Sciatic nerve (tissue), 2 donors: ENCODE results near the gene RABEPK. TPM values are rescaled to one million over a fixed set of nuclear protein-coding genes. Genes with fewer than 3 reads are reported as not detected.
"Not testable (repeated sequence)": the region's sequence is repeated elsewhere in the genome, so short reads cannot be mapped to it uniquely, and the experiment has no call there.

Source experiments
- ATAC-seq: fragments of 200-7000 bp; cut with Tn5 transposase; one replicate; pipeline ENCODE4 v1.9.1; 2020; ENCODE audit warnings: mild to moderate bottlenecking, moderate library complexity
- DNase-seq: peaks from one replicate; pipeline ENCODE4 v3.0.0-alpha.2; 2020; ENCODE audit warnings: low spot score
- intact Hi-C: fragments of 100-400 bp; cut with DNase I; formaldehyde crosslinking; loops from one replicate; pipeline ENCODE4 v1.14.2; 2022
- total RNA-seq: library from RNA; stranded (reverse); fragmentation: NEBNext Ultra II Directional; extraction: Animal tissue kit (Norgen Biotek cat#: 25700); gene quantifications from one replicate; pipeline ENCODE4 v1.2.1, GENCODE V29; 2021
- donor health status: DM: no; HTN: no; CAD: no.
- donor health status: DM: no; HTN: no; CAD: no.

RABEPK gene
- total RNA-seq, 1 donor from 2014 or later: 14.4 TPM

- DNase-seq: no peak
- no peak for ATAC-seq
- intact Hi-C loops: no loop called here
These were observed 39.6 kb downstream of the RABEPK start for GRCh38 chr9:125239631-125240597.

- intact Hi-C loops: no loop called here
- peak; percentile 1 for ATAC-seq
These were observed 40.3 kb downstream of the RABEPK start for GRCh38 chr9:125240649-125240999.

GRCh38 chr9:125241000-125241862 is 40.9 kb downstream of the RABEPK start, which contains the start of gene HSPA5:
HSPA5 (minus strand) TSS chr9:125241343; CDS start chr9:125241126, 217 bp downstream.
- DNase-seq (peak; percentile 100), ATAC-seq (peak; percentile 99)
- intact Hi-C loops: no loop called here

More at GRCh38 chr9:125240649-125240999, 40.3 kb downstream of the RABEPK start:
- DNase-seq: peak; percentile 76

GRCh38 chr9:125241863-125242739 is 41.8 kb downstream of the RABEPK start:
- peak; percentile 16 for ATAC-seq
- intact Hi-C loops: no loop called here
- DNase-seq: peak; percentile 66

- ATAC-seq (no peak), DNase-seq (no peak)
- intact Hi-C loops: no loop called here
These were observed 43.5 kb downstream of the RABEPK start for GRCh38 chr9:125243792-125244260.

- no peak for ATAC-seq
- no peak for DNase-seq
- intact Hi-C loops: no loop called here
These were observed 45.9 kb downstream of the RABEPK start for GRCh38 chr9:125246261-125246667.

GRCh38 chr9:125254231-125254630 is 53.9 kb downstream of the RABEPK start:
- DNase-seq: no peak
- intact Hi-C loops: no loop called here

GRCh38 chr9:125255781-125256391 is 55.5 kb downstream of the RABEPK start:
- no peak for DNase-seq
- intact Hi-C loops: no loop called here
- ATAC-seq: no peak

More at GRCh38 chr9:125254231-125254630, 53.9 kb downstream of the RABEPK start:
- ATAC-seq: no peak

GRCh38 chr9:125258160-125258785 is 57.9 kb downstream of the RABEPK start:
- ATAC-seq: no peak
- DNase-seq: no peak
- intact Hi-C loops: no loop called here

- no peak for ATAC-seq
- intact Hi-C loops: no loop called here
These were observed 58.6 kb downstream of the RABEPK start for GRCh38 chr9:125258832-125259534.

GRCh38 chr9:125260561-125260960 is 60.2 kb downstream of the RABEPK start:
- DNase-seq: no peak
- ATAC-seq: no peak
- intact Hi-C loops: no loop called here

More at GRCh38 chr9:125258832-125259534, 58.6 kb downstream of the RABEPK start:
- DNase-seq: no peak

GRCh38 chr9:125261501-125262293 is 61.4 kb downstream of the RABEPK start, which contains the start of gene GAPVD1:
GAPVD1 (plus strand) TSS chr9:125261826; CDS start chr9:125298922, 37,096 bp downstream.
- intact Hi-C loops: no loop called here
- ATAC-seq: peak; percentile 98
- DNase-seq: peak; percentile 89

GRCh38 chr9:125262294-125262991 is 62.1 kb downstream of the RABEPK start:
- DNase-seq: no peak
- no peak for ATAC-seq
- intact Hi-C loops: no loop called here

GRCh38 chr9:125264068-125264467 is 63.7 kb downstream of the RABEPK start:
- intact Hi-C loops, DNase-seq, ATAC-seq: not testable (repeated sequence)

- DNase-seq (no peak), ATAC-seq (peak; percentile 68)
- intact Hi-C loops: no loop called here
These were observed 68.2 kb downstream of the RABEPK start for GRCh38 chr9:125268394-125269013.
